ENCODE measurements around the gene GRK6.
A peak's percentile ranks its signal among the peaks of the same experiment; 100 is the strongest.

GRK6 gene

GRCh38 chr5:177455036-177455660 is 28.7 kb downstream of the GRK6 start:
- TF ChIP-seq, protein P1, sequence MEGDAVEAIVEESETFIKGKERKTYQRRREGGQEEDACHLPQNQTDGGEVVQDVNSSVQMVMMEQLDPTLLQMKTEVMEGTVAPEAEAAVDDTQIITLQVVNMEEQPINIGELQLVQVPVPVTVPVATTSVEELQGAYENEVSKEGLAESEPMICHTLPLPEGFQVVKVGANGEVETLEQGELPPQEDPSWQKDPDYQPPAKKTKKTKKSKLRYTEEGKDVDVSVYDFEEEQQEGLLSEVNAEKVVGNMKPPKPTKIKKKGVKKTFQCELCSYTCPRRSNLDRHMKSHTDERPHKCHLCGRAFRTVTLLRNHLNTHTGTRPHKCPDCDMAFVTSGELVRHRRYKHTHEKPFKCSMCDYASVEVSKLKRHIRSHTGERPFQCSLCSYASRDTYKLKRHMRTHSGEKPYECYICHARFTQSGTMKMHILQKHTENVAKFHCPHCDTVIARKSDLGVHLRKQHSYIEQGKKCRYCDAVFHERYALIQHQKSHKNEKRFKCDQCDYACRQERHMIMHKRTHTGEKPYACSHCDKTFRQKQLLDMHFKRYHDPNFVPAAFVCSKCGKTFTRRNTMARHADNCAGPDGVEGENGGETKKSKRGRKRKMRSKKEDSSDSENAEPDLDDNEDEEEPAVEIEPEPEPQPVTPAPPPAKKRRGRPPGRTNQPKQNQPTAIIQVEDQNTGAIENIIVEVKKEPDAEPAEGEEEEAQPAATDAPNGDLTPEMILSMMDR (IDR thresholded peaks at IDR 0.05; ENCODE audit: low read depth, low read length) = peak; percentile 34; the same call in 1 of the 2 replicates
- peak overlapping the region; percentile 51 for H3K4me3 ChIP-seq (ENCODE audit: low read depth, low read length)

GRCh38 chr5:177455661-177456590 is 29.4 kb downstream of the GRK6 start:
- H3K4me3 ChIP-seq (ENCODE audit: low read depth, low read length) = peak overlapping the region; percentile 51
- TF ChIP-seq, protein P1 (IDR thresholded peaks at IDR 0.05; ENCODE audit: low read depth, low read length) = peak; percentile 79

DNA sequence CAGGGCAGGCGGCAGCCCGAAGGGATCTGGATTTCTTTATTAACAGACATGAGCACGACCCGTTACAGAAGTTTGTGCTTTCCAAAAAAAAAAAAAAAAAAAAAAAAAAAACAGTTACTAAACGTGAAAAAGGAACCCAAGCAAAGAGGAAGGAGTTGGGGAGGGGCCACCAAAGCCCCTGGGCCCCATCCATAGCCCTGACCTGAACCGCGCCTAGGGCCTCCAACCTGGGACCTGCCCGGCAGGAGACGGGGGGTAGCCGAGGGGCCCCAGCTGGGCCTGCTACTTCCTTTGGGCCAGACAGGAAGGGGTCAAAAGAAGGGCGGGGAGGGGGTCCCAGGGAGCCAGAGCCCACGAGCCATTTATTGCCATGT is 30.1 kb downstream of the GRK6 start:
- TF ChIP-seq, protein P1 (IDR thresholded peaks at IDR 0.05; ENCODE audit: low read depth, low read length) = no peak
- H3K4me3 ChIP-seq (ENCODE audit: low read depth, low read length) = no peak overlapping the region

- TF ChIP-seq, protein P1 (IDR thresholded peaks at IDR 0.05; ENCODE audit: low read depth, low read length) = peak; percentile 62
- H3K4me3 ChIP-seq (ENCODE audit: low read depth, low read length) = no peak overlapping the region
Observed at GRCh38 chr5:177456976-177457851, 30.7 kb downstream of the GRK6 start.

- H3K4me3 ChIP-seq (ENCODE audit: low read depth, low read length) = no peak overlapping the region
- TF ChIP-seq, protein P1 (IDR thresholded peaks at IDR 0.05; ENCODE audit: low read depth, low read length) = no peak
Observed at GRCh38 chr5:177457852-177458681, 31.6 kb downstream of the GRK6 start.

GRCh38 chr5:177458912-177459350 is 32.5 kb downstream of the GRK6 start:
- no peak overlapping the region for H3K4me3 ChIP-seq (ENCODE audit: low read depth, low read length)
- TF ChIP-seq, protein P1 (IDR thresholded peaks at IDR 0.05; ENCODE audit: low read depth, low read length) = no peak
